NCI-H82 treated with DMSO at 0.1 percent for 48 hours (cell line): Measurements from ENCODE around the gene ANKH.
A peak's percentile ranks its signal among the peaks of the same experiment; 100 is the strongest.

Source experiments
- DNase-seq: peaks from one replicate; lab custom pipeline; 2025; ENCODE audit not compliant: unreplicated experiment; lab: John Stamatoyannopoulos, UW

The ANKH gene

GRCh38 chr5:14767053-14767452 lies 104.5 kb downstream of the ANKH start:
- DNase-seq = no peak

GRCh38 chr5:14766584-14766983 lies 105.0 kb downstream of the ANKH start:
- no peak for DNase-seq

- no peak for DNase-seq
Observed at GRCh38 chr5:14765587-14765986, 106.0 kb downstream of the ANKH start.

- no peak for DNase-seq
Observed at GRCh38 chr5:14762549-14763216, 108.9 kb downstream of the ANKH start.

GRCh38 chr5:14760548-14761002 lies 111.0 kb downstream of the ANKH start:
- no peak for DNase-seq

- DNase-seq = peak; percentile 26
Observed at GRCh38 chr5:14759744-14760547, 111.6 kb downstream of the ANKH start.

GRCh38 chr5:14757850-14758249 lies 113.7 kb downstream of the ANKH start:
- DNase-seq = no peak

- DNase-seq = no peak
Observed at GRCh38 chr5:14756478-14756877, 115.1 kb downstream of the ANKH start.

GRCh38 chr5:14753947-14754346 lies 117.6 kb downstream of the ANKH start:
- DNase-seq = no peak

GRCh38 chr5:14753292-14753691 lies 118.3 kb downstream of the ANKH start:
- no peak for DNase-seq

GRCh38 chr5:14752497-14753071 lies 119.0 kb downstream of the ANKH start:
- no peak for DNase-seq

- DNase-seq = no peak
Observed at GRCh38 chr5:14750712-14751111, 120.9 kb downstream of the ANKH start.

GRCh38 chr5:14749579-14750101 lies 121.9 kb downstream of the ANKH start:
- no peak for DNase-seq

GRCh38 chr5:14748180-14748900 lies 123.2 kb downstream of the ANKH start:
- DNase-seq = no peak

- no peak for DNase-seq
Observed at GRCh38 chr5:14745753-14746152, 125.8 kb downstream of the ANKH start.

- no peak for DNase-seq
Observed at GRCh38 chr5:14745188-14745563, 126.4 kb downstream of the ANKH start.

- no peak for DNase-seq
Observed at GRCh38 chr5:14744296-14745187, 127.0 kb downstream of the ANKH start.

GRCh38 chr5:14743601-14744295 lies 127.8 kb downstream of the ANKH start:
- no peak for DNase-seq

GRCh38 chr5:14742498-14742897 lies 129.1 kb downstream of the ANKH start:
- no peak for DNase-seq
